Activated CD4-positive, alpha-beta T cell treated with anti-CD3 and anti-CD28 coated beads, Interleukin-2, amount 10 ng/mL, durations not matched to agents 7 days and 5 days (primary cell): ENCODE results near the gene TLE7. TPM values are rescaled to one million over a fixed set of nuclear protein-coding genes. Genes with fewer than 3 reads are reported as not detected.

ENCODE experiments used
- CTCF ChIA-PET: fragments of 350-600 bp; sonication (Branson Sonifier 250); formaldehyde crosslinking; loops from one replicate; lab custom pipeline; 2021; ENCODE audit warnings: antibody characterized with exemption; lab: Charles Lee
- POLR2A ChIA-PET: fragments of 350-600 bp; sonication (Branson Sonifier 250); formaldehyde crosslinking; loops from one replicate; lab custom pipeline; 2021; ENCODE audit warnings: antibody characterized with exemption; lab: Charles Lee
- DNase-seq: peaks from one replicate; pipeline ENCODE4 v3.0.0-alpha.2; 2020
- H3K27ac Mint-ChIP-seq: one replicate; pipeline ENCODE4 v1.8.0; 2021; ENCODE audit warnings: mild to moderate bottlenecking, moderate library complexity, mixed read lengths
- H3K27me3 Mint-ChIP-seq: one replicate; pipeline ENCODE4 v1.8.0; 2021; ENCODE audit warnings: mixed read lengths
- H3K36me3 Mint-ChIP-seq: one replicate; pipeline ENCODE4 v1.8.0; 2021; ENCODE audit warnings: low read depth, mixed read lengths
- H3K4me1 Mint-ChIP-seq: one replicate; pipeline ENCODE4 v1.8.0; 2021; ENCODE audit warnings: mixed read lengths
- H3K4me3 Mint-ChIP-seq: one replicate; pipeline ENCODE4 v1.8.0; 2021; ENCODE audit warnings: mild to moderate bottlenecking, moderate library complexity, mixed read lengths
- H3K9me3 Mint-ChIP-seq: one replicate; pipeline ENCODE4 v1.8.0; 2021; ENCODE audit warnings: mixed read lengths
- total RNA-seq, 2 experiments: library from RNA; stranded (reverse); gene quantifications; one replicate each; pipeline ENCODE4 v1.2.3, GENCODE V29; 2021

TLE7 gene
- total RNA-seq: not detected

GRCh38 chr16:71442051-71442440 lies at the start of gene TLE7:
TSS of gene TLE7 (minus strand) at chr16:71442054. CDS start at chr16:71433324, 8,730 bp downstream.
- H3K27ac Mint-ChIP-seq: no peak within 1 kb of the TSS
- no peak for DNase-seq
- POLR2A ChIA-PET: interaction anchor here (0.5 kb wide), 1 partner anchor 9 kb away, joined by 3 read pairs; no protein-coding TSS in a partner anchor
- H3K4me3 Mint-ChIP-seq: no peak within 1 kb of the TSS
- H3K4me1 Mint-ChIP-seq: no peaks in the 10 kb centered on the region
- peaks cover 21% of the 10 kb centered on the region for H3K9me3 Mint-ChIP-seq
- CTCF ChIA-PET: no interaction called here
- H3K36me3 Mint-ChIP-seq: no peaks in the 10 kb centered on the region
- H3K27me3 Mint-ChIP-seq: peaks cover 2% of the 10 kb centered on the region

- POLR2A ChIA-PET: no interaction called here
- DNase-seq: no peak
- H3K27me3 Mint-ChIP-seq: no peaks in the 10 kb centered on the region
- no peaks in the 10 kb centered on the region for H3K36me3 Mint-ChIP-seq
- CTCF ChIA-PET: interaction anchor here (1.2 to 1.6 kb wide), 2 partner anchors 8 to 120 kb away, joined by 4 read pairs; no protein-coding TSS in a partner anchor
- H3K4me1 Mint-ChIP-seq: no peaks in the 10 kb centered on the region
- H3K4me3 Mint-ChIP-seq: no peak overlapping the region
- H3K27ac Mint-ChIP-seq: no peak overlapping the region
- no peaks in the 10 kb centered on the region for H3K9me3 Mint-ChIP-seq
These were observed 49.2 kb upstream of the TLE7 start for GRCh38 chr16:71491054-71491453.

- Mint-ChIP-seq H3K4me1 (peaks cover 2% of the 10 kb centered on the region), H3K27me3 (no peaks in the 10 kb centered on the region), H3K9me3 (no peaks in the 10 kb centered on the region), H3K27ac (no peak overlapping the region), H3K36me3 (no peaks in the 10 kb centered on the region), H3K4me3 (no peak overlapping the region)
- no peak for DNase-seq
- ChIA-PET CTCF (interaction anchor here (1.1 to 1.6 kb wide), 2 partner anchors 9 to 68 kb away, joined by 3 to 4 read pairs; no protein-coding TSS in a partner anchor), POLR2A (no interaction called here)
These were observed 48.5 kb upstream of the TLE7 start for GRCh38 chr16:71490361-71490760.

GRCh38 chr16:71489122-71489521 lies 47.3 kb upstream of the TLE7 start, which contains the start of gene ZNF19:
TSS of gene ZNF19 (minus strand) at chr16:71489324. CDS start at chr16:71482114, 7,210 bp downstream.
- no peaks in the 10 kb centered on the region for H3K9me3 Mint-ChIP-seq
- H3K27ac Mint-ChIP-seq: no peak within 1 kb of the TSS
- CTCF ChIA-PET: interaction anchor here (1.7 kb wide), 1 partner anchor 31 kb away, joined by 4 read pairs; no protein-coding TSS in a partner anchor
- no peak for DNase-seq
- peaks cover 8% of the 10 kb centered on the region for H3K4me1 Mint-ChIP-seq
- POLR2A ChIA-PET: no interaction called here
- H3K36me3 Mint-ChIP-seq: no peaks in the 10 kb centered on the region
- no peaks in the 10 kb centered on the region for H3K27me3 Mint-ChIP-seq
- H3K4me3 Mint-ChIP-seq: no peak within 1 kb of the TSS

GRCh38 chr16:71484006-71484893 lies 42.4 kb upstream of the TLE7 start:
- peak; percentile 84 for DNase-seq
- peak overlapping the region; percentile 84 for H3K27ac Mint-ChIP-seq
- H3K4me1 Mint-ChIP-seq: peaks cover 17% of the 10 kb centered on the region
- POLR2A ChIA-PET: interaction anchor here (0.9 kb wide), 1 partner anchor 22 kb away, joined by 5 read pairs; the partner anchor contains the start of gene ZNF23
- no peaks in the 10 kb centered on the region for H3K9me3 Mint-ChIP-seq
- no peaks in the 10 kb centered on the region for H3K36me3 Mint-ChIP-seq
- H3K4me3 Mint-ChIP-seq: peak overlapping the region; percentile 80
- no peaks in the 10 kb centered on the region for H3K27me3 Mint-ChIP-seq
- CTCF ChIA-PET: interaction anchor here (1.3 kb wide), 1 partner anchor 10 kb away, joined by 4 read pairs; no protein-coding TSS in a partner anchor

GRCh38 chr16:71482569-71482968 lies 40.7 kb upstream of the TLE7 start:
- CTCF ChIA-PET: interaction anchor here (1.0 kb wide), 1 partner anchor 18 kb away, joined by 4 read pairs; no protein-coding TSS in a partner anchor
- Mint-ChIP-seq H3K36me3 (no peaks in the 10 kb centered on the region), H3K27ac (no peak overlapping the region), H3K4me1 (peaks cover 19% of the 10 kb centered on the region), H3K4me3 (no peak overlapping the region), H3K27me3 (no peaks in the 10 kb centered on the region), H3K9me3 (no peaks in the 10 kb centered on the region)
- POLR2A ChIA-PET: no interaction called here
- DNase-seq: no peak

- ChIA-PET POLR2A (no interaction called here), CTCF (interaction anchor here (1.3 kb wide), 1 partner anchor 14 kb away, joined by 3 read pairs; no protein-coding TSS in a partner anchor)
- Mint-ChIP-seq H3K36me3 (no peaks in the 10 kb centered on the region), H3K9me3 (no peaks in the 10 kb centered on the region), H3K4me3 (no peak overlapping the region), H3K27ac (no peak overlapping the region), H3K4me1 (peaks cover 28% of the 10 kb centered on the region), H3K27me3 (no peaks in the 10 kb centered on the region)
- no peak for DNase-seq
These were observed 39.1 kb upstream of the TLE7 start for GRCh38 chr16:71480956-71481355.

- ChIA-PET CTCF (interaction anchor here (0.6 to 1.1 kb wide), 3 partner anchors 17 to 149 kb away, joined by 3 to 5 read pairs (median 3); partner anchors contain the start of gene ZNF23), POLR2A (interaction anchor here (0.6 kb wide), 1 partner anchor 434 kb away, joined by 3 read pairs; no protein-coding TSS in a partner anchor)
- peaks cover 1% of the 10 kb centered on the region for H3K36me3 Mint-ChIP-seq
- H3K4me3 Mint-ChIP-seq: no peak overlapping the region
- peaks cover 21% of the 10 kb centered on the region for H3K4me1 Mint-ChIP-seq
- no peaks in the 10 kb centered on the region for H3K27me3 Mint-ChIP-seq
- no peak for DNase-seq
- H3K27ac Mint-ChIP-seq: no peak overlapping the region
- H3K9me3 Mint-ChIP-seq: no peaks in the 10 kb centered on the region
These were observed 37.6 kb upstream of the TLE7 start for GRCh38 chr16:71479420-71479819.

- no peak overlapping the region for H3K27ac Mint-ChIP-seq
- no peak overlapping the region for H3K4me3 Mint-ChIP-seq
- H3K27me3 Mint-ChIP-seq: no peaks in the 10 kb centered on the region
- CTCF ChIA-PET: no interaction called here
- POLR2A ChIA-PET: no interaction called here
- peaks cover 1% of the 10 kb centered on the region for H3K36me3 Mint-ChIP-seq
- no peak for DNase-seq
- H3K9me3 Mint-ChIP-seq: no peaks in the 10 kb centered on the region
- H3K4me1 Mint-ChIP-seq: peaks cover 12% of the 10 kb centered on the region
These were observed 34.7 kb upstream of the TLE7 start for GRCh38 chr16:71476457-71477124.

- ChIA-PET CTCF (interaction anchor here (1.3 kb wide), 1 partner anchor 9 kb away, joined by 4 read pairs; no protein-coding TSS in a partner anchor), POLR2A (no interaction called here)
- Mint-ChIP-seq H3K4me1 (peaks cover 11% of the 10 kb centered on the region), H3K27ac (no peak overlapping the region), H3K36me3 (peaks cover 1% of the 10 kb centered on the region), H3K4me3 (no peak overlapping the region), H3K9me3 (no peaks in the 10 kb centered on the region), H3K27me3 (no peaks in the 10 kb centered on the region)
- no peak for DNase-seq
These were observed 33.0 kb upstream of the TLE7 start for GRCh38 chr16:71474864-71475263.

- POLR2A ChIA-PET: no interaction called here
- no peak overlapping the region for H3K27ac Mint-ChIP-seq
- no peak for DNase-seq
- H3K27me3 Mint-ChIP-seq: no peaks in the 10 kb centered on the region
- H3K36me3 Mint-ChIP-seq: peaks cover 1% of the 10 kb centered on the region
- CTCF ChIA-PET: interaction anchor here (1.3 kb wide), 1 partner anchor 10 kb away, joined by 4 read pairs; no protein-coding TSS in a partner anchor
- no peak overlapping the region for H3K4me3 Mint-ChIP-seq
- peaks cover 11% of the 10 kb centered on the region for H3K4me1 Mint-ChIP-seq
- no peaks in the 10 kb centered on the region for H3K9me3 Mint-ChIP-seq
These were observed 32.0 kb upstream of the TLE7 start for GRCh38 chr16:71473891-71474290.

- CTCF ChIA-PET: no interaction called here
- Mint-ChIP-seq H3K36me3 (peaks cover 1% of the 10 kb centered on the region), H3K27ac (no peak overlapping the region), H3K4me1 (peaks cover 11% of the 10 kb centered on the region), H3K27me3 (no peaks in the 10 kb centered on the region), H3K9me3 (no peaks in the 10 kb centered on the region), H3K4me3 (no peak overlapping the region)
- POLR2A ChIA-PET: no interaction called here
- no peak for DNase-seq
These were observed 31.1 kb upstream of the TLE7 start for GRCh38 chr16:71472931-71473330.
